Endothelial cell of umbilical vein (primary cell): ENCODE results near the gene KCNAB2. TPM values are rescaled to one million over a fixed set of nuclear protein-coding genes. Genes with fewer than 3 reads are reported as not detected.

Experiments
- BruUV-seq: library from RNA; stranded (reverse); fragments of 400-500 nt; replicated peaks from 2 replicates; lab custom pipeline; 2021; lab: Mats Ljungman, UMichigan
- CTCF ChIA-PET: fragments of 300-600, 350-600 bp; sonication (Branson Sonifier 250); formaldehyde crosslinking; loops from one replicate; lab custom pipeline; 2021; ENCODE audit warnings: antibody characterized with exemption, inconsistent platforms; lab: Charles Lee
- POLR2A ChIA-PET: fragments of 300-600, 350-600 bp; sonication (Branson Sonifier 250); formaldehyde crosslinking; loops from one replicate; lab custom pipeline; 2021; ENCODE audit warnings: antibody characterized with exemption, inconsistent platforms; lab: Charles Lee
- DNase-seq: peaks from one replicate; pipeline ENCODE4 v3.0.0-alpha.2; 2011; ENCODE audit warnings: low read depth, low spot score
- FAIRE-seq: peaks from 2 replicates; lab custom pipeline; 2011; peaks lifted over from hg19 to GRCh38; lab: Jason Lieb, UNC
- H2AFZ ChIP-seq: 2 replicates; pipeline ENCODE4 v1.6.0; 2012; ENCODE audit warnings: low read depth, low read length, control low read depth, inconsistent platforms
- H3K27ac ChIP-seq: 2 replicates; pipeline ENCODE4 v1.5.1; 2011; ENCODE audit warnings: low read depth, mild to moderate bottlenecking, control low read depth, low read length, moderate library complexity; ENCODE audit not compliant: insufficient read depth
- H3K27me3 ChIP-seq, 2 experiments: 2 replicates each; pipeline versions ENCODE4 v1.6.0 to v1.6.1; 2011; ENCODE audit warnings: low read length in 2 of 2, mixed read lengths in 1 of 2; ENCODE audit not compliant: control insufficient read depth in 2 of 2, insufficient read depth in 2 of 2
- H3K36me3 ChIP-seq, 2 experiments: 2 replicates in 1 of 2; 3 replicates in 1 of 2; pipeline ENCODE4 v1.5.1; 2011; ENCODE audit warnings: low read length in 2 of 2, mild to moderate bottlenecking in 1 of 2, moderate library complexity in 1 of 2; ENCODE audit not compliant: control insufficient read depth in 2 of 2, insufficient read depth in 2 of 2; ENCODE audit errors: extremely low read depth in 1 of 2
- H3K4me1 ChIP-seq: 3 replicates; pipeline ENCODE4 v1.5.1; 2011; ENCODE audit warnings: mild to moderate bottlenecking, low read length; ENCODE audit not compliant: control insufficient read depth, insufficient read depth; ENCODE audit errors: extremely low read depth
- H3K4me2 ChIP-seq: 2 replicates; pipeline ENCODE4 v1.6.1; 2011; ENCODE audit warnings: low read length, control low read depth, mixed read lengths; ENCODE audit not compliant: insufficient read depth
- H3K4me3 ChIP-seq, 3 experiments: fragments of 200-600 bp in 1 of 3; sonication (generic), shearing (Covaris generic) in 1 of 3; replicated peaks in 1 of 3; 2 replicates each; pipeline ENCODE4 v1.5.1; 2011 to 2016; ENCODE audit warnings: control low read depth in 3 of 3, low read length in 3 of 3, mild to moderate bottlenecking in 2 of 3, inconsistent platforms in 1 of 3, low read depth in 1 of 3, moderate library complexity in 1 of 3; ENCODE audit not compliant: insufficient read depth in 1 of 3
- H3K79me2 ChIP-seq: 2 replicates; pipeline ENCODE4 v1.6.0; 2012; ENCODE audit warnings: low read length, inconsistent platforms; ENCODE audit not compliant: control insufficient read depth, insufficient read depth
- H3K9ac ChIP-seq: replicated peaks from 2 replicates; pipeline ENCODE3; 2011; ENCODE audit warnings: low read length, control low read depth; ENCODE audit not compliant: insufficient read depth; ENCODE audit errors: extremely low read depth
- H3K9me1 ChIP-seq: replicated peaks from 3 replicates; pipeline ENCODE4 v1.6.0; 2011; ENCODE audit warnings: mild to moderate bottlenecking, low read length; ENCODE audit not compliant: control insufficient read depth, insufficient read depth; ENCODE audit errors: extremely low read depth
- H3K9me3 ChIP-seq: replicated peaks from 2 replicates; pipeline ENCODE4 v1.5.1; 2012; ENCODE audit warnings: low read length, inconsistent platforms; ENCODE audit not compliant: control insufficient read depth, insufficient read depth
- H4K20me1 ChIP-seq: replicated peaks from 2 replicates; pipeline ENCODE3; 2011; ENCODE audit warnings: mild to moderate bottlenecking, low read length; ENCODE audit not compliant: control insufficient read depth, insufficient read depth; ENCODE audit errors: extremely low read depth
- EZH2 ChIP-seq: IDR thresholded peaks from 2 replicates; pipeline ENCODE4 v1.6.1; 2012; ENCODE audit warnings: borderline replicate concordance, low read depth, mild to moderate bottlenecking, moderate library complexity, low read length, inconsistent platforms; ENCODE audit not compliant: severe bottlenecking
- FOS ChIP-seq: IDR thresholded peaks from 2 replicates; pipeline ENCODE4 v1.6.1; 2011; ENCODE audit warnings: mild to moderate bottlenecking, low read length, moderate library complexity, borderline replicate concordance; ENCODE audit not compliant: insufficient read depth
- GATA2 ChIP-seq: IDR thresholded peaks from 2 replicates; pipeline ENCODE4 v1.7.0; 2011; ENCODE audit warnings: low read depth, mild to moderate bottlenecking, moderate library complexity, mixed read lengths, low read length; ENCODE audit not compliant: insufficient read length, insufficient read depth
- JUN ChIP-seq: IDR thresholded peaks from 2 replicates; pipeline ENCODE4 v1.6.1; 2011; ENCODE audit warnings: borderline replicate concordance, low read depth; ENCODE audit not compliant: insufficient read length, insufficient read depth
- MYC ChIP-seq: IDR thresholded peaks from one replicate; pipeline ENCODE4 v1.6.1; 2011; ENCODE audit warnings: mild to moderate bottlenecking, low read depth, low read length
- POLR2A ChIP-seq: IDR thresholded peaks from 2 replicates; pipeline ENCODE4 v1.6.1; 2012; ENCODE audit warnings: low read depth, mild to moderate bottlenecking, control low read depth, low read length
- dilution Hi-C: fragments of 300-500 bp; cut with MboI; formaldehyde crosslinking; loops from one replicate; pipeline ENCODE4 v1.15.0; 2019; ENCODE audit warnings: low sequenced_read_pairs; ENCODE audit not compliant: extremely low pct_ligation_motif_present
- intact Hi-C: fragments of 100-400 bp; cut with micrococcal nuclease; formaldehyde crosslinking; loops from one replicate; pipeline ENCODE4 v1.10.0; 2022
- polyA plus RNA-seq, 4 experiments: library from polyadenylated mRNA; depleted of rRNA in 3 of 4; stranded (reverse) in 3 of 4; unstranded in 1 of 4; fragments of >200 nt; gene quantifications; 2 replicates each; pipeline versions ENCODE4 v1.2.1 to v1.2.3, GENCODE V29; 2011 to 2012; ENCODE audit warnings: missing spikeins in 1 of 4
- total RNA-seq: library from RNA; stranded (reverse); gene quantifications from 2 replicates; pipeline ENCODE4 v1.2.3, GENCODE V29; 2021
- TF ChIP-seq, protein P1 (sequence below), 2 donors: IDR thresholded peaks; 1 replicate in 1 of 2; 2 replicates in 1 of 2; pipeline ENCODE4 v1.5.1; 2011; ENCODE audit warnings: low read length in 2 of 2, mild to moderate bottlenecking in 2 of 2, moderate library complexity in 2 of 2, control low read depth in 1 of 2, inconsistent platforms in 1 of 2, low read depth in 1 of 2; ENCODE audit not compliant: insufficient read depth in 1 of 2; ENCODE audit errors: extremely low read depth in 1 of 2
- TF ChIP-seq, protein P2 (sequence below): IDR thresholded peaks from 2 replicates; pipeline ENCODE4 v1.6.1; 2011; ENCODE audit not compliant: insufficient read depth, insufficient read length

The KCNAB2 gene
- total and polyA plus RNA-seq, 2 donors (not counting 3 experiments of a cell fraction or from before 2014, with no cell fraction given), result 2.4 to 3.8 TPM

DNA sequence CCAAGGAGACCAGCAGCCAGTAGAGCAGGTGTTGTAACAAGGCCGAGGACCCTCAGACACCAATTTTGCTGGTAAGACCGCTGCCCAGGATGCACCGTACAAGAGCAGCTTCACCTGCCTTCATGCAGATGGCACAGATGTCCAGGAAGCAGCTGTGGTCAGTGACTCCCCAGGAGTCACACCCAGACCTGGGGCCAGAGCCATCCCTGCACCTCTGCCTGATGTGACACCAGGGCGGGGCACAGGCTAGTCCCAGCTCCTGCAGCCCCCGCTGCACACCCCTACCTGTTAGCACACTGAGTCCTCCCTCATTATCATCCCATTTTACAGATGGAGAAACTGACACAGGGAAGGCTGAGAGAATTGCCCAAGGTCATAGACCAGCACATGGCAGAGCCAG is 16.3 kb upstream of the KCNAB2 start:
- Histone ChIP-seq H3K79me2 (no peaks in the 10 kb centered on the region), H3K9ac (no peak overlapping the region), H3K9me3 (no peaks in the 10 kb centered on the region), H3K27ac (no peak overlapping the region), H3K9me1 (no peaks in the 10 kb centered on the region), H3K4me3 (no peak overlapping the region), H3K4me2 (no peak overlapping the region), H3K36me3 (no peaks in the 10 kb centered on the region), H3K4me1 (no peaks in the 10 kb centered on the region), H2AFZ (no peak overlapping the region), H4K20me1 (no peaks in the 10 kb centered on the region), H3K27me3 (peaks cover 0 to 2% of the 10 kb centered on the region in 2 experiments)
- POLR2A ChIA-PET, result no interaction called here
- TF ChIP-seq GATA2 (no peak), EZH2 (no peak), FOS (no peak)
- FAIRE-seq (no peak), DNase-seq (no peak)
- intact Hi-C loops (no loop called here), dilution Hi-C loops (no loop called here)
- no TSS peak for BruUV-seq
- CTCF ChIA-PET, result no interaction called here

DNA sequence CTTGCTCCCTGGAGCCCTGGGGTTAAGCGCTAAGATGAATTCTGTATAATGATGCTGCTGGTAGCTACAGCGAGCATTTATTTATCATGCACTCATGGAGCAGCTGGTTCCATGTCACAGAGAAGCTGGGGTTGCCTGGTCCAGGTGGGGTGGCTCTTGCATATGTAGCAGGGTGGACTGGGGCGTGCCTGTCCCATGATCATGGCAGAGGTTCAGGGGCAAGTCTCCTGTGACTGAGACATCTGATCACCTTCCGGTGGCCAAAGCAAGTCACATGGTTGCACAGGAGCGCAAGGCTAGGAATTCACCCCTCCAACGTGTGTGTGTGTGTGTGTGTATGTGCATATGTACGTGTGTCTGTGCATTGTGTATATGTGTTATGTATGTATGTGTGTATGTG is 15.6 kb upstream of the KCNAB2 start:
- dilution Hi-C loops, result no loop called here
- FAIRE-seq (no peak), DNase-seq (no peak)
- peaks cover 0 to 2% of the 10 kb centered on the region in 2 experiments for H3K27me3 ChIP-seq
- CTCF ChIA-PET, result no interaction called here
- no peak overlapping the region for H2AFZ ChIP-seq
- no TSS peak for BruUV-seq
- no peaks in the 10 kb centered on the region for H3K9me1 ChIP-seq
- no peak overlapping the region for H3K27ac ChIP-seq
- POLR2A ChIA-PET, result no interaction called here
- TF ChIP-seq POLR2A, result no peak
- TF ChIP-seq, protein P1, sequence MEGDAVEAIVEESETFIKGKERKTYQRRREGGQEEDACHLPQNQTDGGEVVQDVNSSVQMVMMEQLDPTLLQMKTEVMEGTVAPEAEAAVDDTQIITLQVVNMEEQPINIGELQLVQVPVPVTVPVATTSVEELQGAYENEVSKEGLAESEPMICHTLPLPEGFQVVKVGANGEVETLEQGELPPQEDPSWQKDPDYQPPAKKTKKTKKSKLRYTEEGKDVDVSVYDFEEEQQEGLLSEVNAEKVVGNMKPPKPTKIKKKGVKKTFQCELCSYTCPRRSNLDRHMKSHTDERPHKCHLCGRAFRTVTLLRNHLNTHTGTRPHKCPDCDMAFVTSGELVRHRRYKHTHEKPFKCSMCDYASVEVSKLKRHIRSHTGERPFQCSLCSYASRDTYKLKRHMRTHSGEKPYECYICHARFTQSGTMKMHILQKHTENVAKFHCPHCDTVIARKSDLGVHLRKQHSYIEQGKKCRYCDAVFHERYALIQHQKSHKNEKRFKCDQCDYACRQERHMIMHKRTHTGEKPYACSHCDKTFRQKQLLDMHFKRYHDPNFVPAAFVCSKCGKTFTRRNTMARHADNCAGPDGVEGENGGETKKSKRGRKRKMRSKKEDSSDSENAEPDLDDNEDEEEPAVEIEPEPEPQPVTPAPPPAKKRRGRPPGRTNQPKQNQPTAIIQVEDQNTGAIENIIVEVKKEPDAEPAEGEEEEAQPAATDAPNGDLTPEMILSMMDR (IDR thresholded peaks at IDR 0.05; ENCODE audit: extremely low read depth in 1 of 2, insufficient read depth in 1 of 2, low read depth in 1 of 2, low read length in 2 of 2), result no peak
- no peak for TF ChIP-seq JUN
- no peak for TF ChIP-seq GATA2
- no peak for TF ChIP-seq MYC
- TF ChIP-seq, protein P2, sequence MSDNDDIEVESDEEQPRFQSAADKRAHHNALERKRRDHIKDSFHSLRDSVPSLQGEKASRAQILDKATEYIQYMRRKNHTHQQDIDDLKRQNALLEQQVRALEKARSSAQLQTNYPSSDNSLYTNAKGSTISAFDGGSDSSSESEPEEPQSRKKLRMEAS, result no peak
- TF ChIP-seq FOS, result no peak
- no peaks in the 10 kb centered on the region for H3K9me3 ChIP-seq
- H3K36me3 ChIP-seq, result no peaks in the 10 kb centered on the region
- no peaks in the 10 kb centered on the region for H4K20me1 ChIP-seq
- intact Hi-C loops, result no loop called here
- no peak overlapping the region for H3K9ac ChIP-seq
- H3K4me2 ChIP-seq, result no peak overlapping the region
- H3K4me1 ChIP-seq, result no peaks in the 10 kb centered on the region
- H3K4me3 ChIP-seq, result no peak overlapping the region
- no peaks in the 10 kb centered on the region for H3K79me2 ChIP-seq
